ENCODE results near the gene ANKRD10. TPM values are rescaled to one million over a fixed set of nuclear protein-coding genes. Genes with fewer than 3 reads are reported as not detected.
A peak's percentile ranks its signal among the peaks of the same experiment; 100 is the strongest.

Gene ANKRD10
- total RNA-seq, 4 donors from 2014 or later: 200 to 241 (median 207) TPM

- Histone ChIP-seq H3K27ac (no peak overlapping the region), H3K4me3 (no peak overlapping the region), H3K9me3 (no peaks in the 10 kb centered on the region), H3K27me3 (no peaks in the 10 kb centered on the region), H3K36me3 (no peaks in the 10 kb centered on the region), H3K4me1 (peaks cover 0 to 13% (median 0%) of the 10 kb centered on the region in 4 donors)
- no peak for DNase-seq (ENCODE audit: low spot score in 2 of 2)
- no peak for TF ChIP-seq POLR2A (IDR thresholded peaks at IDR 0.05)
- no peak for TF ChIP-seq EP300 (IDR thresholded peaks at IDR 0.05)
- no peak for TF ChIP-seq CTCF (IDR thresholded peaks at IDR 0.05)
- WGBS, 2 donors: 83 to 88% methylated on average over 8 to 11 of the region's 11 CpGs
Observed at GRCh38 chr13:110850840-110851239, 64.0 kb downstream of the ANKRD10 start.

- Histone ChIP-seq H3K9me3 (no peaks in the 10 kb centered on the region), H3K36me3 (no peaks in the 10 kb centered on the region), H3K27ac (peak overlapping the region in 1 of 4 donors; percentile 5), H3K4me1 (peaks cover 0 to 13% (median 0%) of the 10 kb centered on the region in 4 donors), H3K4me3 (no peak overlapping the region), H3K27me3 (no peaks in the 10 kb centered on the region)
- DNase-seq (ENCODE audit: low spot score in 2 of 2): no peak
- 33 to 40% methylated on average over 4 of the region's 4 CpGs for WGBS, 2 donors
- TF ChIP-seq CTCF (IDR thresholded peaks at IDR 0.05) (no peak), POLR2A (IDR thresholded peaks at IDR 0.05) (no peak), EP300 (IDR thresholded peaks at IDR 0.05) (no peak)
Observed at GRCh38 chr13:110850006-110850405, 64.9 kb downstream of the ANKRD10 start.

GRCh38 chr13:110845520-110845919 is 69.3 kb downstream of the ANKRD10 start:
- peaks cover 0 to 13% (median 0%) of the 10 kb centered on the region in 4 donors for H3K4me1 ChIP-seq
- WGBS, 2 donors: 67 to 69% methylated on average over 3 of the region's 3 CpGs
- no peaks in the 10 kb centered on the region for H3K27me3 ChIP-seq
- peaks cover 0 to 4% (median 0%) of the 10 kb centered on the region in 4 donors for H3K9me3 ChIP-seq
- no peak for DNase-seq (ENCODE audit: low spot score in 2 of 2)
- H3K27ac ChIP-seq: no peak overlapping the region
- no peaks in the 10 kb centered on the region for H3K36me3 ChIP-seq
- TF ChIP-seq POLR2A (IDR thresholded peaks at IDR 0.05) (no peak), EP300 (IDR thresholded peaks at IDR 0.05) (no peak), CTCF (IDR thresholded peaks at IDR 0.05) (no peak)
- H3K4me3 ChIP-seq: no peak overlapping the region

- TF ChIP-seq EP300 (IDR thresholded peaks at IDR 0.05): no peak
- no peak for TF ChIP-seq CTCF (IDR thresholded peaks at IDR 0.05)
- TF ChIP-seq POLR2A (IDR thresholded peaks at IDR 0.05): no peak
Observed at GRCh38 chr13:110841846-110842245, 73.0 kb downstream of the ANKRD10 start.

GRCh38 chr13:110841406-110841805 is 73.5 kb downstream of the ANKRD10 start:
- Histone ChIP-seq H3K4me1 (no peaks in the 10 kb centered on the region), H3K4me3 (no peak overlapping the region), H3K27ac (no peak overlapping the region), H3K36me3 (no peaks in the 10 kb centered on the region), H3K27me3 (no peaks in the 10 kb centered on the region), H3K9me3 (peaks cover 0 to 4% (median 0%) of the 10 kb centered on the region in 4 donors)
- no peak for TF ChIP-seq CTCF (IDR thresholded peaks at IDR 0.05)
- TF ChIP-seq POLR2A (IDR thresholded peaks at IDR 0.05): no peak
- no peak for TF ChIP-seq EP300 (IDR thresholded peaks at IDR 0.05)
- WGBS, 2 donors: 93 to 96% methylated on average over 2 of the region's 2 CpGs
- no peak for DNase-seq (ENCODE audit: low spot score in 2 of 2)

More at GRCh38 chr13:110841846-110842245, 73.0 kb downstream of the ANKRD10 start:
- Histone ChIP-seq H3K27ac (no peak overlapping the region), H3K4me1 (no peaks in the 10 kb centered on the region), H3K27me3 (no peaks in the 10 kb centered on the region), H3K9me3 (peaks cover 0 to 4% (median 0%) of the 10 kb centered on the region in 4 donors), H3K4me3 (no peak overlapping the region), H3K36me3 (no peaks in the 10 kb centered on the region)
- no peak for DNase-seq (ENCODE audit: low spot score in 2 of 2)
- 76 to 82% methylated on average over 3 of the region's 3 CpGs for WGBS, 2 donors

Measured in tibial nerve (tissue), 4 donors.